HG03175 (cell line): ENCODE data around the gene CD22.

Source experiments
- ATAC-seq: cut with Tn5 transposase; IDR thresholded peaks from one replicate; pipeline ENCODE4 v1.9.1; 2021; ENCODE audit warnings: mild to moderate bottlenecking, moderate library complexity; ENCODE audit not compliant: unreplicated experiment

The CD22 gene

DNA sequence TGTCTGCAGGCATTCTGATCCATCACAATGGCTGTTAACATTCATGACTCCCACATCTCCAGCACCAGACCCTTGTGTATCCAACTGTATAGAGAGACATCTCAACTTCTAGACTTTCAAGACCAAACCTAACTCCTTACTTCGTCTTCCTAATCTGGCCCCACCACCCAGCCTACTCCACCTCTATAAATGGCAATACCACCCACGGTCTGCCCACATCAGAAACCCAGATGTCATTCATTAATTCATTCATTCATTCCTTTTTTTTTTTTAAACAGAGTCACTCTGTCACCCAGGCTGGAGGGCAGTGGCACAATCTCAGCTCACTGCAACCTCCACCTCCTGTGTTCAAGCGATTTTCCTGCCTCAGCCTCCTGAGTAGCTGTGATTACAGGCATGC lies 52.3 kb downstream of the CD22 start:
- ATAC-seq = no peak

DNA sequence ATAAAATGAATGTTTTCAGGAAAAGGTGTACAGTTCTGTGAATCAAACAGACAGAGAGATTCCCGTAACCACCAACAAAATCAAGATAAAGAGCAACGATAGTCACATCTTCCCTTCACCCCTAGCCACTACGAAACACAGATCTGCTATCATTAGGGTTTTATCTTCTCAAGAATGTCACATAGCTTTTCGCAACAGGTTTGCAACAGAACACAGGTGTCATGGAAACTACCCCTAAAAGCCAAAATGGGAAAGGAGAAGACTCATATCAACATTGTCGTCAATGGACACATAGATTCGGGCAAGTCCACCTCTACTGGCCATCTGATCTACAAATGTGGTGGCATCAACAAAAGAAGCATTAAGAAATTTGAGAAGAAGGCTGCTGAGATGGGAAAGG lies 52.9 kb downstream of the CD22 start:
- no peak for ATAC-seq

GRCh38 chr19:35383536-35383935 lies 54.5 kb downstream of the CD22 start:
- no peak for ATAC-seq

DNA sequence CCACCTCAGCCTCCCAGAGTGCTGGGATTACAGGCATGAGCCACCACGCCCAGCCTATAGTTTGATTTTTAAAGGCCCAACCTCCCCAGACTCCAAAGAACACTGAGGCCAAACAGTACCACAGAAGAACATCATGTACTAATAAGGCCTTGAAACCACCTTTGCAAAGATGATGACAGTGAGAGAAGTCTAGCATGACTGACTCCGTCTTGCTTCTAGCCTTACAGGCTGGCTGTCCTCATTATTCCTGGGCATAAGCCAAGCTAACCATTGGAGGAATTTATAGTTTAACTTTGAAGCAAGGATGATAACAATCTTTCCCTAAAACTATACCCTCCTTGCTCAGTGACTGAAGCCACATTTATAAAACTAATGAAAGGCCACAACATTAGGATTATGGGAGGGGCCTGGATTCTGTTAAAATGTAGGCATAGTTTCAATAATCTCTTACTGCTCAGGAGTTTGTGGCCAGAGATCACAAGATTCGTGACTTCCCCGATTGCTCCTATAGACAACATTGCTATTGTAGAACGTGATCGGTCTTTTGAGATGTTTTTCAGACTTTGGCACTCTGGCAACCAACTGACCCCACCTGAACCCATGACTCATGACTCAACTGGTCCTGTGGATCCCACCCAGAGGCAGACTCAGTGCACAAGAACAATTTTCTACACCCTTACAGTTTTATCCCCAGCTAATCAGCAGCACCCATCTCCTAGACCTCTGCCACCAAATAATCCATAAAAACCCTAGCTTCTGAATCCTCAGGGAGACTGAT lies 59.5 kb downstream of the CD22 start:
- no peak for ATAC-seq

DNA sequence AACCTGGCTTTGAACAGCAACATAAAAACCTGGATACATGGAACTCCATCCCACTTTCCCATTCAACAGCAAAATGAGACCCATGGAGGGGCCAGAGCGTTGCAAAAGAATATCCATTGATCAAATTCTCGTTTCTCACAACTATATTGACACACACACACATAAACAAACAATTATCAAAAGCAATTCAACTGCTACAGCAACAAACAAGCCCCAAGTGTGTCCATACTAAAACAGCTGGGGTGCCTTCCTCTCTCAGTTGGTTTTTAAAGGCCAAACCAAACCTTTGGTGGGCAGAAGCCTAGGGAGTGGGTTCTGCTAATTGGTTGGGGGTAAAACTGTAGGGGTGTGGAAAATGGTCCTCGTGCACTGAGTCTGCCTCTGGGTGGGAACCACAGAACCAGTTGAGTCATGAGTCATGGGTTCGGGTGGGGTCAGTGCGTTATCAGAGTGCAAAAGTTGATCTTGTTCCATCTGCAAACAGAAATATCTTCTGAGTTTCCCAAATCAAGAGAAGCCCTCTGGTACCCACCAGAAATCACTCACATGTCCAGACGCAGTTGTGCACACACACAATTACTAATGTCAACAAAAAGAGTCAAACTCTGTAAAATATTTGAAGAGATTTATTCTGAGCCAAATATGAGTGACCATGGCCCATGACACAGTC lies 60.3 kb downstream of the CD22 start:
- ATAC-seq = no peak

GRCh38 chr19:35392742-35393715 lies 64.0 kb downstream of the CD22 start:
- ATAC-seq = no peak

DNA sequence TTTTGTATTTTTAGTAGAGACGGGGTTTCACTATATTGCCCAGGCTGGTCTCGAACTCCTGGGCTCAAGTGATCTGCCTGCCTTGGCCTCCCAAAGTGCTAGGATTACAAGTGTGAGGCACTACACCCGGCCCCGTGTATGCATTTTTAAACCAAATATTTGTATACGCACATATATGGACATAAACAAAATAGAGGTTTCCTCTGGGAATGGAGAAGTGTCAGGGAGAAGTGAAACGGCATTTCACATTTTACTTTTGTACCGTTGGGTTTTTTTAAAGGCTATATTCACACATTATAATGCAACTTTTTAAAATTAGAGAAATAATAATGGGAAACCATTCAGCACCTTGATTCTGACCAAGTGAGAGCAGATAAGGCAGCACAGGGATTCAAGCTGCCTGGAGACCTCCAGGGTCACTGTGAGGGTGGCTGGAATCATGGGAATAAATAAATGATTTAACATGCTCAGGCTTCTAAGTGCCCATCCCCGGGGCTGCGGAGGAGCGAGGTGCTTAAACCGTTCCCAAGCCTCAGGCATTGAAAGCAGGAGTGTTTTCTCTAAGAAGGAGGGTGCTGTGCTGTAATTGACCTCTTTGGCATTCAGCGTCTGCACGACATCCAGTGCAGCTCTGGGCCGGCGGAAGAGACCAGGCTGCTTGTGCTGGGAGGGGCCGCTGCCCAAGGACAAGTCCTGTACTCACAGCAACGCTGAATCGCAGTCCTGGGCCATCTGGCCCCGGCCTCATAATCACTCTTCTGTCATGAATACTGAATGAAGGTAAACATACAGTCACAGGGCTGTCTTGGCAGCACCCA lies 66.6 kb downstream of the CD22 start:
- ATAC-seq = no peak

DNA sequence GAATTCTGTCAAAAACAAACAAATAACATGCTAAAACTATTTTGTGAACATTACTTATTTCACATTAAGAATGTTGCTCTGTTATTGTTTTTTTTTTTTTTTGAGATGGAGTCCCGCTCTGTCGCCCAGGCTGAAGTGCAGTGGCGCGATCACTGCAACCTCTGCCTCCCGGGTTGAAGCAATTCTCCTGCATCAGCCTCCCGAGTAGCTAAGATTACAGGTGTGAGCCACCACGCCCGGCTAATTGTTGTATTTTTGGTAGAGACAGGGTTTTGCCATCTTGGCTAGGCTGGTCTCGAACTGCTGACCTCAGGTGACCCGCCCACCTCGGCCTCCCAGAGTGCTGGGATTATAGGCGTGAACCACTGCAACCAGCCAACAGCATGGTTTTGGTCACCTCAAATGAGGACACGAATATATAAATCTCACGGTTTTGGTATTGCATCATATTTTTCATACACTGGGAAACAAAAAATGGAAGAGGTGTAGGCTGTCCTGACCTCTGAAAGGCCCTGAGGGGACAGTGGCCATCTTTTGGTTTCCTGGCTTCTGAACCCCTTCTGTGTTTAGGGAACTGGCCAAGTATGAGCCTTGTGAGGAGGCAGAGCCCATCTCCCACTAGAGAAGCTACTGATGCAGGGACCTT lies 67.4 kb downstream of the CD22 start:
- no peak for ATAC-seq
